CD14-positive monocyte (primary cell): ENCODE results near the gene CUEDC1. TPM values are rescaled to one million over a fixed set of nuclear protein-coding genes. Genes with fewer than 3 reads are reported as not detected.

Source experiments
- DNase-seq, 3 donors: peaks; one replicate each; pipeline ENCODE4 v3.0.0-alpha.2; 2011 to 2022
- H2AFZ ChIP-seq: 2 replicates; pipeline ENCODE4 v1.6.0; 2012; ENCODE audit warnings: mild to moderate bottlenecking, low read depth, low read length, inconsistent platforms; ENCODE audit not compliant: insufficient read depth, poor library complexity, severe bottlenecking
- H3K27ac ChIP-seq, 2 donors: 1 replicate in 1 of 2; 2 replicates in 1 of 2; pipeline ENCODE4 v1.5.1; 2012 to 2013; ENCODE audit warnings: low read length in 2 of 2, control low read depth in 1 of 2, inconsistent platforms in 1 of 2, low read depth in 1 of 2, mild to moderate bottlenecking in 1 of 2
- H3K27me3 ChIP-seq, 2 donors: one replicate each; pipeline versions ENCODE4 v1.6.0 to v1.6.1; 2011 to 2013; ENCODE audit warnings: low read length in 2 of 2; ENCODE audit not compliant: control insufficient read depth in 2 of 2, insufficient read depth in 2 of 2
- H3K36me3 ChIP-seq, 2 donors: replicated peaks in 1 of 2; 1 replicate in 1 of 2; 2 replicates in 1 of 2; pipeline versions ENCODE4 v1.5.1 to v1.6.1; 2012 to 2013; ENCODE audit warnings: low read length in 2 of 2, control low read depth in 1 of 2, inconsistent platforms in 1 of 2, mild to moderate bottlenecking in 1 of 2; ENCODE audit not compliant: insufficient read depth in 2 of 2, control insufficient read depth in 1 of 2
- H3K4me1 ChIP-seq, 2 donors: 1 replicate in 1 of 2; 2 replicates in 1 of 2; pipeline versions ENCODE4 v1.5.1 to v1.6.1; 2012 to 2013; ENCODE audit warnings: low read length in 2 of 2, control low read depth in 1 of 2, inconsistent platforms in 1 of 2, mild to moderate bottlenecking in 1 of 2, moderate library complexity in 1 of 2; ENCODE audit not compliant: insufficient read depth in 2 of 2, control insufficient read depth in 1 of 2
- H3K4me2 ChIP-seq: replicated peaks from 2 replicates; pipeline ENCODE3; 2012; ENCODE audit warnings: low read length, moderate library complexity, mild to moderate bottlenecking; ENCODE audit not compliant: poor library complexity, severe bottlenecking; ENCODE audit errors: extremely low read depth
- H3K4me3 ChIP-seq, 3 experiments: fragments of 200-600 bp in 1 of 3; sonication (generic) in 1 of 3; replicated peaks in 1 of 3; 1 replicate in 2 of 3; 2 replicates in 1 of 3; pipeline ENCODE4 v1.5.1; 2011 to 2013; ENCODE audit warnings: low read length in 3 of 3, mild to moderate bottlenecking in 3 of 3, control low read depth in 2 of 3, low read depth in 2 of 3, inconsistent platforms in 1 of 3, moderate library complexity in 1 of 3
- H3K79me2 ChIP-seq: 2 replicates; pipeline ENCODE4 v1.6.0; 2012; ENCODE audit warnings: mild to moderate bottlenecking, control low read depth, inconsistent platforms, low read length, moderate library complexity; ENCODE audit not compliant: insufficient read depth
- H3K9ac ChIP-seq: 2 replicates; pipeline ENCODE4 v1.6.0; 2017; ENCODE audit warnings: low read length, mild to moderate bottlenecking; ENCODE audit not compliant: insufficient read depth, poor library complexity, severe bottlenecking
- H3K9me3 ChIP-seq, 2 donors: replicated peaks in 1 of 2; 1 replicate in 1 of 2; 2 replicates in 1 of 2; pipeline versions ENCODE4 v1.5.1 to v1.6.1; 2012 to 2013; ENCODE audit warnings: low read length in 2 of 2, control low read depth in 1 of 2; ENCODE audit not compliant: control insufficient read depth in 1 of 2, insufficient read depth in 1 of 2
- H4K20me1 ChIP-seq: 2 replicates; pipeline ENCODE4 v1.6.0; 2012; ENCODE audit warnings: mild to moderate bottlenecking, low read length, control low read depth, moderate library complexity; ENCODE audit not compliant: insufficient read depth
- H3K27ac Mint-ChIP-seq, 7 donors: one replicate each; pipeline ENCODE4 v1.8.0; 2020; ENCODE audit warnings: mild to moderate bottlenecking in 7 of 7, mixed read lengths in 7 of 7, moderate library complexity in 6 of 7, inconsistent platforms in 2 of 7
- H3K27me3 Mint-ChIP-seq, 3 donors: one replicate each; pipeline ENCODE4 v1.8.0; 2021 to 2022; ENCODE audit warnings: low read depth in 3 of 3, mild to moderate bottlenecking in 3 of 3, mixed read lengths in 3 of 3, moderate library complexity in 3 of 3, inconsistent platforms in 1 of 3
- H3K36me3 Mint-ChIP-seq, 2 donors: one replicate each; pipeline ENCODE4 v1.8.0; 2020; ENCODE audit warnings: mixed read lengths in 2 of 2, inconsistent platforms in 1 of 2, mild to moderate bottlenecking in 1 of 2
- H3K4me1 Mint-ChIP-seq: one replicate; pipeline ENCODE4 v1.8.0; 2020; ENCODE audit warnings: mild to moderate bottlenecking, mixed read lengths
- H3K4me3 Mint-ChIP-seq, 2 donors: one replicate each; pipeline ENCODE4 v1.8.0; 2020; ENCODE audit warnings: mild to moderate bottlenecking in 2 of 2, mixed read lengths in 2 of 2, moderate library complexity in 1 of 2
- H3K9me3 Mint-ChIP-seq, 7 donors: one replicate each; pipeline ENCODE4 v1.8.0; 2020 to 2022; ENCODE audit warnings: mixed read lengths in 7 of 7, mild to moderate bottlenecking in 6 of 7, moderate library complexity in 6 of 7, inconsistent platforms in 2 of 7
- CTCF ChIP-seq: fragments of 200-600 bp; IDR thresholded peaks from one replicate; pipeline ENCODE4 v1.8.0; 2022; ENCODE audit warnings: antibody characterized with exemption, mild to moderate bottlenecking
- WGBS: methylation state at CpG from one replicate; pipeline ENCODE4 v1.1.5; 2013; ENCODE audit warnings: missing lambda C conversion rate; ENCODE audit not compliant: insufficient coverage; 5-methylcytosine and 5-hydroxymethylcytosine counted together
- intact Hi-C, 2 donors: fragments of 100-400 bp; cut with micrococcal nuclease; formaldehyde crosslinking; loops; one replicate each; pipeline versions ENCODE4 v1.15.0 to v1.15.1; 2023
- polyA plus RNA-seq, 3 donors: library from polyadenylated mRNA; depleted of rRNA in 1 of 3; unstranded in 2 of 3; stranded (reverse) in 1 of 3; fragments of 300-500 nt in 2 of 3; fragments of >200 nt in 1 of 3; fragmentation: Illumina TruSeq in 2 of 3; gene quantifications; 1 replicate in 2 of 3; 2 replicates in 1 of 3; pipeline ENCODE4 v1.2.3, GENCODE V29; 2012 to 2021

Gene CUEDC1
- polyA plus RNA-seq, 3 donors, result 4.2 to 31.0 (median 4.3) TPM

- Histone ChIP-seq H3K36me3 (no peaks in the 10 kb centered on the region), H3K9me3 (no peaks in the 10 kb centered on the region), H2AFZ (no peak overlapping the region), H3K4me3 (no peak overlapping the region), H3K27me3 (no peaks in the 10 kb centered on the region), H3K4me2 (no peak overlapping the region), H3K9ac (no peak overlapping the region), H4K20me1 (no peaks in the 10 kb centered on the region), H3K27ac (no peak overlapping the region), H3K79me2 (no peaks in the 10 kb centered on the region), H3K4me1 (no peaks in the 10 kb centered on the region)
- no peak for TF ChIP-seq CTCF
- H3K9me3 Mint-ChIP-seq, result peaks cover 0 to 1% (median 0%) of the 10 kb centered on the region in 7 donors
- no peak overlapping the region for H3K27ac Mint-ChIP-seq
- H3K27me3 Mint-ChIP-seq, result peaks cover 3 to 8% (median 6%) of the 10 kb centered on the region in 3 donors
- H3K4me3 Mint-ChIP-seq, result no peak overlapping the region
- 97% methylated on average over 15 of the region's 26 CpGs for WGBS
- no peak for DNase-seq
- intact Hi-C loops, result no loop called here
- H3K4me1 Mint-ChIP-seq, result no peaks in the 10 kb centered on the region
- no peaks in the 10 kb centered on the region for H3K36me3 Mint-ChIP-seq
Measured at GRCh38 chr17:57965521-57966160, 10.4 kb upstream of the CUEDC1 start.

GRCh38 chr17:57963149-57963511 is 7.9 kb upstream of the CUEDC1 start:
- Histone ChIP-seq H3K4me2 (no peak overlapping the region), H3K9me3 (no peaks in the 10 kb centered on the region), H3K36me3 (no peaks in the 10 kb centered on the region), H3K27me3 (no peaks in the 10 kb centered on the region), H2AFZ (no peak overlapping the region), H3K4me3 (no peak overlapping the region), H3K79me2 (no peaks in the 10 kb centered on the region), H3K9ac (no peak overlapping the region), H3K27ac (no peak overlapping the region), H3K4me1 (no peaks in the 10 kb centered on the region), H4K20me1 (no peaks in the 10 kb centered on the region)
- Mint-ChIP-seq H3K9me3 (peaks cover 0 to 1% (median 0%) of the 10 kb centered on the region in 7 donors), H3K36me3 (no peaks in the 10 kb centered on the region), H3K4me3 (no peak overlapping the region), H3K27ac (no peak overlapping the region), H3K4me1 (no peaks in the 10 kb centered on the region), H3K27me3 (peaks cover 9 to 13% (median 10%) of the 10 kb centered on the region in 3 donors)
- WGBS, result no CpG with 5 or more reads among the region's 6 CpGs
- no peak for DNase-seq
- intact Hi-C loops, result no loop called here
- TF ChIP-seq CTCF, result no peak
